LNCAP (cell line): ENCODE data around the gene LRRC45.

ENCODE experiments used
- CTCF ChIP-seq: fragments of 450-650 bp; IDR thresholded peaks from 2 replicates; pipeline ENCODE4 v1.5.1; 2017; ENCODE audit warnings: mild to moderate bottlenecking

LRRC45 gene

GRCh38 chr17:82058230-82058854 lies 35.2 kb downstream of the LRRC45 start:
- TF ChIP-seq CTCF = no peak

- no peak for TF ChIP-seq CTCF
Measured at GRCh38 chr17:82058855-82059249, 35.7 kb downstream of the LRRC45 start.

- TF ChIP-seq CTCF = no peak
Measured at GRCh38 chr17:82059272-82060000, 36.3 kb downstream of the LRRC45 start.

GRCh38 chr17:82060001-82060380 lies 36.9 kb downstream of the LRRC45 start:
- no peak for TF ChIP-seq CTCF

GRCh38 chr17:82060614-82061013 lies 37.5 kb downstream of the LRRC45 start:
- TF ChIP-seq CTCF = no peak

GRCh38 chr17:82061047-82061925 lies 38.2 kb downstream of the LRRC45 start:
- TF ChIP-seq CTCF = no peak

GRCh38 chr17:82062076-82062983 lies 39.2 kb downstream of the LRRC45 start:
- no peak for TF ChIP-seq CTCF
